K562 (cell line): Measurements from ENCODE around the gene ADK. TPM values are rescaled to one million over a fixed set of nuclear protein-coding genes. Genes with fewer than 3 reads are reported as not detected.

Experiments
- ATAC-seq: fragments of 200-7000 bp; cut with Tn5 transposase; 3 replicates; pipeline ENCODE4 v1.9.1; 2020; ENCODE audit warnings: moderate library complexity
- BruUV-seq: library from RNA; stranded (reverse); fragments of 400-500 nt; replicated peaks from 2 replicates; lab custom pipeline; 2021; lab: Mats Ljungman, UMichigan
- CTCF ChIA-PET: fragments of 300-600 bp; formaldehyde crosslinking; extraction: SDS; loops from one replicate; lab custom pipeline; 2021; ENCODE audit warnings: low intra/inter-chr PET ratio; lab: Yijun Ruan, JAX
- POLR2A ChIA-PET: fragments of 300-600, 350-650 bp; sonication (Branson Sonifier 250); formaldehyde crosslinking; extraction: SDS; loops from one replicate; lab custom pipeline; 2021; ENCODE audit warnings: antibody characterized with exemption, inconsistent platforms; lab: Yijun Ruan, JAX
- DNase-seq, 4 experiments: peaks; one replicate each; pipeline versions ENCODE4 v3.0.0 to v3.0.0-alpha.2; 2011 to 2018; ENCODE audit warnings: low spot score in 3 of 4, mixed read lengths in 3 of 4; ENCODE audit errors: extremely low read depth in 1 of 4
- FAIRE-seq: peaks from 2 replicates; lab custom pipeline; 2011; peaks lifted over from hg19 to GRCh38; lab: Jason Lieb, UNC
- H2AFZ ChIP-seq: 2 replicates; pipeline ENCODE4 v1.6.0; 2011; ENCODE audit warnings: low read depth, low read length, control low read depth, inconsistent platforms
- H3K27ac ChIP-seq: fragments of 200-600 bp; 3 replicates; pipeline ENCODE4 v1.8.0; 2011; ENCODE audit warnings: low read depth, mild to moderate bottlenecking, control low read depth, inconsistent platforms, low read length, moderate library complexity, mixed read lengths; ENCODE audit errors: extremely low read depth
- H3K27me3 ChIP-seq, 2 experiments: fragments of 300-600 bp in 1 of 2; 2 replicates in 1 of 2; 3 replicates in 1 of 2; pipeline versions ENCODE4 v1.6.0 to v1.8.0; 2011; ENCODE audit warnings: inconsistent platforms in 2 of 2, low read length in 2 of 2, mild to moderate bottlenecking in 1 of 2, mixed read lengths in 1 of 2, moderate library complexity in 1 of 2; ENCODE audit not compliant: control insufficient read depth in 2 of 2, insufficient read depth in 2 of 2
- H3K36me3 ChIP-seq: fragments of 300-600 bp; 3 replicates; pipeline ENCODE4 v1.8.0; 2011; ENCODE audit warnings: mild to moderate bottlenecking, low read length, inconsistent platforms; ENCODE audit not compliant: control insufficient read depth, insufficient read depth
- H3K4me1 ChIP-seq, 2 experiments: fragments of 200-600 bp in 1 of 2; replicated peaks in 1 of 2; 2 replicates in 1 of 2; 3 replicates in 1 of 2; pipeline versions ENCODE4 v1.5.1 to v1.8.0; 2011; ENCODE audit warnings: inconsistent platforms in 2 of 2, low read length in 2 of 2, mild to moderate bottlenecking in 1 of 2, mixed read lengths in 1 of 2, moderate library complexity in 1 of 2; ENCODE audit not compliant: control insufficient read depth in 2 of 2, insufficient read depth in 2 of 2
- H3K4me2 ChIP-seq: 2 replicates; pipeline ENCODE4 v1.6.1; 2011; ENCODE audit warnings: low read length, control low read depth, inconsistent platforms, mixed read lengths; ENCODE audit not compliant: insufficient read depth
- H3K4me3 ChIP-seq: fragments of 200-600 bp; sonication (generic), shearing (Covaris generic); 2 replicates; pipeline ENCODE4 v1.5.1; 2016; ENCODE audit warnings: control low read depth, inconsistent platforms
- H3K79me2 ChIP-seq: fragments of 200-600 bp; 3 replicates; pipeline ENCODE4 v1.8.0; 2011; ENCODE audit warnings: low read length, inconsistent platforms; ENCODE audit not compliant: control insufficient read depth, insufficient read depth
- H3K9ac ChIP-seq, 2 experiments: 2 replicates each; pipeline versions ENCODE4 v1.6.0 to v1.6.1; 2011; ENCODE audit warnings: low read depth in 2 of 2, low read length in 2 of 2, control low read depth in 1 of 2, inconsistent platforms in 1 of 2, mild to moderate bottlenecking in 1 of 2, mixed read lengths in 1 of 2; ENCODE audit not compliant: insufficient read depth in 1 of 2
- H3K9me1 ChIP-seq: one replicate; pipeline ENCODE4 v1.6.0; 2011; ENCODE audit warnings: inconsistent platforms, mild to moderate bottlenecking, low read length, moderate library complexity; ENCODE audit not compliant: control insufficient read depth, insufficient read depth
- H3K9me3 ChIP-seq: replicated peaks from 2 replicates; pipeline ENCODE4 v1.5.1; 2011; ENCODE audit warnings: low read depth, low read length, inconsistent platforms; ENCODE audit not compliant: control insufficient read depth, insufficient read depth
- H4K20me1 ChIP-seq: replicated peaks from 2 replicates; pipeline ENCODE4 v1.6.1; 2011; ENCODE audit warnings: low read length, inconsistent platforms, mixed read lengths; ENCODE audit not compliant: control insufficient read depth, insufficient read depth
- ELK1 ChIP-seq: sonication (generic); formaldehyde crosslinking; IDR thresholded peaks from 2 replicates; pipeline ENCODE4 v1.8.1; 2022; ENCODE audit warnings: missing genetic modification reagents
- HMBOX1 ChIP-seq: sonication (generic); IDR thresholded peaks from 2 replicates; pipeline ENCODE4 v1.6.1; 2016
- WGBS: fragments of 100-300 bp; shearing (Covaris generic); methylation state at CpG from one replicate; pipeline ENCODE4 v1.1.6; 2016; ENCODE audit warnings: low coverage, mixed read lengths; ENCODE audit not compliant: insufficient coverage; ENCODE audit errors: missing lambda C conversion rate; 5-methylcytosine and 5-hydroxymethylcytosine counted together
- in situ Hi-C: fragments of 300-500 bp; cut with MboI; formaldehyde crosslinking; loops from 4 replicates; pipeline ENCODE4 v1.15.0; 2018; ENCODE audit warnings: inconsistent platforms, mixed read lengths
- intact Hi-C: fragments of 100-400 bp; cut with micrococcal nuclease; formaldehyde crosslinking; loops from 2 replicates; pipeline ENCODE4 v1.14.2; 2022
- polyA plus RNA-seq, 8 experiments: library from polyadenylated mRNA; depleted of rRNA in 4 of 8; stranded (reverse) in 5 of 8; unstranded in 3 of 8; fragments of >200 nt; fragmentation: Nextera tagmentation in 2 of 8; fragmentation: Illumina TruSeq in 1 of 8; extraction: Ambion mirVana in 2 of 8; extraction: Trizol in 1 of 8; gene quantifications; 2 replicates each; pipeline versions ENCODE4 v1.2.1 to v1.2.3, GENCODE V29; 2011 to 2014; ENCODE audit warnings: inconsistent platforms in 1 of 8, missing spikeins in 1 of 8
- total RNA-seq, 7 experiments: library from RNA; depleted of rRNA in 6 of 7; stranded (reverse); fragments of >200 nt in 6 of 7; fragmentation: Illumina TruSeq in 2 of 7; extraction: Trizol in 2 of 7; gene quantifications; 2 replicates each; pipeline versions ENCODE4 v1.2.1 to v1.2.3, GENCODE V29; 2011 to 2021; ENCODE audit warnings: low replicate concordance in 1 of 7

ADK gene
- total and polyA plus RNA-seq, 9 of the 15 experiments (the other 6 are each of a cell fraction or from before 2014, with no cell fraction given), result 54.2 to 97.8 (median 73.6) TPM

- Histone ChIP-seq H2AFZ (no peak overlapping the region), H3K27ac (no peak overlapping the region), H3K4me2 (peak overlapping the region; percentile 16; the same call in 1 of the 2 replicates), H3K4me3 (no peak overlapping the region), H3K9me3 (no peaks in the 10 kb centered on the region), H3K27me3 (no peaks in the 10 kb centered on the region), H4K20me1 (no peaks in the 10 kb centered on the region; the same call in 1 of the 2 replicates), H3K9ac (no peak overlapping the region), H3K4me1 (peaks cover 10 to 30% of the 10 kb centered on the region in 2 experiments), H3K36me3 (no peaks in the 10 kb centered on the region; the same call in 2 of the 3 replicates), H3K9me1 (peaks cover 6% of the 10 kb centered on the region), H3K79me2 (peaks cover 81% of the 10 kb centered on the region)
- ATAC-seq (no peak), DNase-seq (no peak), FAIRE-seq (no peak)
- CTCF ChIA-PET, result interaction anchor here (0.9 kb wide), 1 partner anchor 81 kb away, joined by 3 read pairs; no protein-coding TSS in a partner anchor
- WGBS, result 57% methylated on average over 4 of the region's 4 CpGs
- POLR2A ChIA-PET, result interaction anchor here (1.1 to 1.6 kb wide), 3 partner anchors 12 to 18 kb away, joined by 5 to 8 read pairs (median 7); no protein-coding TSS in a partner anchor
- no TSS peak for BruUV-seq
- in situ Hi-C loops (no loop called here), intact Hi-C loops (loop anchor here (5.0 kb wide), 1 partner anchor 79 kb away; no protein-coding TSS in a partner anchor)
- TF ChIP-seq HMBOX1 (peak; percentile 6; the same call in 1 of the 2 replicates), ELK1 (CRISPR knock-in tag) (no peak)
Measured at GRCh38 chr10:74153676-74154075, 2.7 kb downstream of the ADK start.
